Erythroblast (primary cell): ENCODE measurements around the gene METTL22.

Experiments used
- GATA1 ChIP-seq: IDR thresholded peaks from 2 replicates; pipeline ENCODE4 v1.6.1; 2011; ENCODE audit warnings: low read depth, mild to moderate bottlenecking, control low read depth, low read length, moderate library complexity
- POLR2A ChIP-seq: IDR thresholded peaks from 2 replicates; pipeline ENCODE4 v1.6.1; 2011; ENCODE audit warnings: mild to moderate bottlenecking, low read length

DNA sequence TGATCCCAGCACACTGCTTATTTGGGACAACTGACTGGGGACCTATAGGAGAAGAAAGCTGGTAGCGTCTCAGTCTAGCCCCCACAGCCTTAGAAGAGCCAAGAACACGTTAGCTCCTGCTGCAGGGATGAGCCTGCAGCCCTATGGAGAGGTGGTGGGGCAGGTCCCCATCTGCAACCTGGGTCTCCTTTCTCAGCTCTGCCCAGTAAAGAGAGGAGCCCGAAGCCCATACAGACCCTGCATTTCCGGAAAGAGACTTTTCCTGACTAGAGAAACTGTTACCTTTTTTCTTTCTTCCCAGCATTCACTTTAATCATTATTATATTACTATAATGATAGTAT, 788 bp downstream of the METTL22 start:
- no peak for TF ChIP-seq POLR2A
- no peak for TF ChIP-seq GATA1
